Keratinocyte (primary cell): ENCODE data around the gene PAK2. TPM values are rescaled to one million over a fixed set of nuclear protein-coding genes. Genes with fewer than 3 reads are reported as not detected.
A peak's percentile ranks its signal among the peaks of the same experiment; 100 is the strongest.

Source experiments
- DNase-seq: peaks from one replicate; pipeline ENCODE4 v3.0.0-alpha.2; 2011; ENCODE audit warnings: low read depth, missing footprints, low spot score
- FAIRE-seq: peaks from 2 replicates; lab custom pipeline; 2011; peaks lifted over from hg19 to GRCh38; lab: Jason Lieb, UNC
- H2AFZ ChIP-seq: 2 replicates; pipeline ENCODE4 v1.6.0; 2012; ENCODE audit warnings: low read length, control low read depth, inconsistent platforms; ENCODE audit not compliant: control insufficient read depth
- H3K27ac ChIP-seq: 2 replicates; pipeline ENCODE4 v1.5.1; 2011; ENCODE audit warnings: low read length; ENCODE audit not compliant: control insufficient read depth, insufficient read depth
- H3K27me3 ChIP-seq: 3 replicates; pipeline ENCODE4 v1.6.0; 2011; ENCODE audit warnings: low read length; ENCODE audit not compliant: control insufficient read depth, insufficient read depth; ENCODE audit errors: extremely low read depth
- H3K36me3 ChIP-seq, 2 experiments: 2 replicates in 1 of 2; 3 replicates in 1 of 2; pipeline ENCODE4 v1.5.1; 2011; ENCODE audit warnings: low read length in 2 of 2, mild to moderate bottlenecking in 1 of 2; ENCODE audit not compliant: control insufficient read depth in 2 of 2, insufficient read depth in 2 of 2; ENCODE audit errors: extremely low read depth in 1 of 2
- H3K4me1 ChIP-seq: 3 replicates; pipeline ENCODE4 v1.5.1; 2011; ENCODE audit warnings: low read length; ENCODE audit not compliant: control insufficient read depth, insufficient read depth; ENCODE audit errors: extremely low read depth
- H3K4me2 ChIP-seq: 3 replicates; pipeline ENCODE4 v1.6.0; 2011; ENCODE audit warnings: low read depth, low read length; ENCODE audit not compliant: control insufficient read depth, insufficient read depth; ENCODE audit errors: extremely low read depth
- H3K4me3 ChIP-seq, 3 experiments: fragments of 200-600 bp in 1 of 3; sonication (generic) in 1 of 3; 2 replicates in 2 of 3; 3 replicates in 1 of 3; pipeline ENCODE4 v1.5.1; 2011 to 2016; ENCODE audit warnings: low read length in 3 of 3, mild to moderate bottlenecking in 3 of 3, control low read depth in 2 of 3, inconsistent platforms in 1 of 3, low read depth in 1 of 3, mixed read lengths in 1 of 3, mixed run types in 1 of 3, moderate library complexity in 1 of 3; ENCODE audit not compliant: control insufficient read depth in 2 of 3, insufficient read depth in 2 of 3; ENCODE audit errors: extremely low read depth in 1 of 3
- H3K79me2 ChIP-seq: 2 replicates; pipeline ENCODE4 v1.6.0; 2012; ENCODE audit warnings: low read length; ENCODE audit not compliant: control insufficient read depth, insufficient read depth
- H3K9ac ChIP-seq: 3 replicates; pipeline ENCODE4 v1.6.0; 2011; ENCODE audit warnings: low read length; ENCODE audit not compliant: control insufficient read depth, insufficient read depth; ENCODE audit errors: extremely low read depth
- H3K9me1 ChIP-seq: 3 replicates; pipeline ENCODE4 v1.6.0; 2011; ENCODE audit warnings: low read length; ENCODE audit not compliant: control insufficient read depth, insufficient read depth; ENCODE audit errors: extremely low read depth
- H3K9me3 ChIP-seq: 2 replicates; pipeline ENCODE4 v1.5.1; 2012; ENCODE audit warnings: low read depth, low read length; ENCODE audit not compliant: control insufficient read depth
- H4K20me1 ChIP-seq: 3 replicates; pipeline ENCODE4 v1.6.0; 2011; ENCODE audit warnings: low read length; ENCODE audit not compliant: control insufficient read depth, insufficient read depth; ENCODE audit errors: extremely low read depth
- CTCF ChIP-seq, 3 experiments: IDR thresholded peaks in 1 of 3; conservative IDR thresholded peaks in 1 of 3; optimal IDR thresholded peaks in 1 of 3; 2 replicates in 2 of 3; 3 replicates in 1 of 3; pipeline versions ENCODE3 to v1.5.1; 2011; ENCODE audit warnings: low read length in 3 of 3, mild to moderate bottlenecking in 3 of 3, moderate library complexity in 2 of 3, control low read depth in 1 of 3, inconsistent platforms in 1 of 3; ENCODE audit not compliant: insufficient read depth in 2 of 3; ENCODE audit errors: extremely low read depth in 1 of 3
- EZH2 ChIP-seq: IDR thresholded peaks from one replicate; pipeline ENCODE4 v1.6.1; 2012; ENCODE audit warnings: inconsistent platforms, mild to moderate bottlenecking, low read length, moderate library complexity
- dilution Hi-C: fragments of 300-500 bp; cut with MboI; formaldehyde crosslinking; loops from one replicate; pipeline ENCODE4 v1.7.0; 2020; ENCODE audit warnings: low sequenced_read_pairs; ENCODE audit not compliant: extremely low pct_ligation_motif_present
- polyA plus RNA-seq, 5 experiments: library from polyadenylated mRNA; depleted of rRNA in 3 of 5; stranded (reverse) in 3 of 5; stranded (forward) in 1 of 5; unstranded in 1 of 5; fragments of >200 nt; gene quantifications; 1 replicate in 1 of 5; 2 replicates in 3 of 5; 3 replicates in 1 of 5; pipeline versions ENCODE4 v1.2.1 to v1.2.3, GENCODE V29; 2011 to 2012; ENCODE audit warnings: missing spikeins in 2 of 5, low read depth in 1 of 5, low replicate concordance in 1 of 5

PAK2 gene
- polyA plus RNA-seq, 1 donor (not counting 4 experiments of a cell fraction or from before 2014, with no cell fraction given) = 52.3 TPM

- Histone ChIP-seq H3K9me3 (peaks cover 7% of the 10 kb centered on the region), H3K9me1 (no peaks in the 10 kb centered on the region), H2AFZ (no peak overlapping the region), H3K4me3 (no peak overlapping the region), H3K4me2 (no peak overlapping the region), H3K9ac (no peak overlapping the region), H3K36me3 (peaks cover 10 to 15% of the 10 kb centered on the region in 2 experiments), H4K20me1 (peaks cover 2% of the 10 kb centered on the region), H3K4me1 (peaks cover 40% of the 10 kb centered on the region), H3K79me2 (peaks cover 70% of the 10 kb centered on the region), H3K27ac (no peak overlapping the region), H3K27me3 (no peaks in the 10 kb centered on the region)
- FAIRE-seq = no peak
- no peak for DNase-seq
- TF ChIP-seq EZH2 (no peak), CTCF (optimal IDR thresholded peaks at IDR 0.05 in 1 of 3, IDR thresholded peaks at IDR 0.05 in 1 of 3, conservative IDR thresholded peaks at IDR 0.05 in 1 of 3; ENCODE audit: extremely low read depth in 1 of 3, insufficient read depth in 2 of 3, low read length in 3 of 3) (no peak)
- dilution Hi-C loops = no loop called here
These were observed 38.2 kb downstream of the PAK2 start for GRCh38 chr3:196777836-196778235.

- H3K4me2 ChIP-seq = peak overlapping the region; percentile 75
These were observed 39.1 kb downstream of the PAK2 start for GRCh38 chr3:196778755-196779154.

More at GRCh38 chr3:196778755-196779154, 39.1 kb downstream of the PAK2 start:
- Histone ChIP-seq H3K9me3 (peaks cover 7% of the 10 kb centered on the region), H3K79me2 (peaks cover 69% of the 10 kb centered on the region), H3K36me3 (peaks cover 16 to 21% of the 10 kb centered on the region in 2 experiments), H3K4me1 (peaks cover 37% of the 10 kb centered on the region), H3K4me3 (peak overlapping the region in 2 of 3 experiments; percentile 16 to 34), H3K27ac (peak overlapping the region; percentile 80), H3K27me3 (no peaks in the 10 kb centered on the region), H4K20me1 (peaks cover 2% of the 10 kb centered on the region), H2AFZ (no peak overlapping the region), H3K9ac (no peak overlapping the region), H3K9me1 (no peaks in the 10 kb centered on the region)
- FAIRE-seq (peak; percentile 81), DNase-seq (peak; percentile 93)
- TF ChIP-seq EZH2 (no peak), CTCF (optimal IDR thresholded peaks at IDR 0.05 in 1 of 3, IDR thresholded peaks at IDR 0.05 in 1 of 3, conservative IDR thresholded peaks at IDR 0.05 in 1 of 3; ENCODE audit: extremely low read depth in 1 of 3, insufficient read depth in 2 of 3, low read length in 3 of 3) (no peak)
- dilution Hi-C loops = no loop called here
